ACC112 (cell line): ENCODE data around the gene TUFM.

Source experiments
- H2AFZ ChIP-seq: fragments of 200-600 bp; sonication (generic); one replicate; pipeline ENCODE4 v1.6.0; 2017; ENCODE audit warnings: antibody characterized with exemption, low read length; ENCODE audit not compliant: unreplicated experiment
- H3K27ac ChIP-seq: fragments of 200-600 bp; sonication (generic); 2 replicates; pipeline ENCODE4 v1.5.1; 2014; ENCODE audit warnings: low read depth, mild to moderate bottlenecking, antibody characterized with exemption, low read length, moderate library complexity
- H3K27me3 ChIP-seq: fragments of 200-600 bp; sonication (generic); 2 replicates; pipeline ENCODE4 v1.6.1; 2014; ENCODE audit warnings: mild to moderate bottlenecking, antibody characterized with exemption, low read length, moderate library complexity, mixed read lengths; ENCODE audit not compliant: insufficient read depth
- H3K36me3 ChIP-seq: fragments of 200-600 bp; sonication (generic); 2 replicates; pipeline ENCODE4 v1.6.1; 2016; ENCODE audit warnings: mild to moderate bottlenecking, antibody characterized with exemption, low read length, moderate library complexity, mixed read lengths; ENCODE audit not compliant: insufficient read depth
- H3K4me1 ChIP-seq: fragments of 200-600 bp; sonication (generic); one replicate; pipeline ENCODE4 v1.6.1; 2016; ENCODE audit warnings: low read length, mixed read lengths; ENCODE audit not compliant: insufficient read depth, unreplicated experiment, control insufficient read depth
- H3K4me3 ChIP-seq: fragments of 200-600 bp; sonication (generic); 2 replicates; pipeline ENCODE4 v1.5.1; 2014; ENCODE audit warnings: mild to moderate bottlenecking, low read depth, low read length
- H3K79me2 ChIP-seq: fragments of 200-600 bp; sonication (generic); one replicate; pipeline ENCODE4 v1.6.0; 2016; ENCODE audit warnings: low read length; ENCODE audit not compliant: control insufficient read depth, unreplicated experiment, insufficient read depth

TUFM gene

DNA sequence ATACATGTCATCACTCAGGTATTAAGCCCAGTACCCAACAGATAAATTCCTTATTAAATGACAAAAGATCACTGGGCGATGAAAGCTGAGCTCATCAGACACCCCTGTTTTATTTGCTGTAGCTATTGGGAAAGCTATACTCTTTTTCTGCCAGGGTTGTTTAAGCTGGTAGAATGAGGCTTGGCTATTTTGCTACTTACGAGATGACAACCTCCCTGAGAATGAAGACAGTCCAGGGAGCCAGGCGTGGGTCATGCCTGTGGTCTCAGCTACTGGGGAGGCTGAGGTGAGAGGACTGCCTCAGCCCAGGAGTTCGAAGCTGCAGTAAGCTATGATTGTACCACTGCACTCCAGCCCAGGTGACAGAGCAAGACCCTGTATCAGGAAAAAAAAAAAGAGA lies 13.2 kb upstream of the TUFM start:
- Histone ChIP-seq H2AFZ (no peak overlapping the region), H3K4me1 (peaks cover 16% of the 10 kb centered on the region), H3K4me3 (no peak overlapping the region), H3K79me2 (peaks cover 22% of the 10 kb centered on the region), H3K27me3 (no peaks in the 10 kb centered on the region), H3K27ac (no peak overlapping the region), H3K36me3 (no peaks in the 10 kb centered on the region)

DNA sequence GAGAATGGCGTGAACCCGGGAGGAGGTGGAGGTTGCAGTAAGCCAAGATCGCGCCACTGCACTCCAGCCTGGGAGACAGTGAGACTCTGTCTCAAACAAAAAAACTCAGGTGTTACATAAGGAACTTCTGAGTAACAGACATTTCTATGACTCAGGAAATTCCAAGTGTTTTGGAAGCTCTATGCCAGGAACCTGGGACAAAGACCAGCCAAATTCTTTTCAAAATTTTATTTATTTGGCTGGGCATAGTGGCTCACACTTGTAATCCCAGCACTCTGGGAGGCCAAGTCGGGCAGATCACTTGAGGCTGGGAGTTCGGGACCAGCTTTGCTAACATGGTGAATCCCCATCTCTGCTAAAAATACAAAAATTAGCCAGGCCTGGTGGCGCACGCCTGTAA lies 12.3 kb upstream of the TUFM start:
- H3K4me3 ChIP-seq = no peak overlapping the region
- H3K79me2 ChIP-seq = peaks cover 16% of the 10 kb centered on the region
- H3K4me1 ChIP-seq = peaks cover 16% of the 10 kb centered on the region
- no peaks in the 10 kb centered on the region for H3K27me3 ChIP-seq
- no peak overlapping the region for H3K27ac ChIP-seq
- H2AFZ ChIP-seq = no peak overlapping the region
- H3K36me3 ChIP-seq = no peaks in the 10 kb centered on the region

DNA sequence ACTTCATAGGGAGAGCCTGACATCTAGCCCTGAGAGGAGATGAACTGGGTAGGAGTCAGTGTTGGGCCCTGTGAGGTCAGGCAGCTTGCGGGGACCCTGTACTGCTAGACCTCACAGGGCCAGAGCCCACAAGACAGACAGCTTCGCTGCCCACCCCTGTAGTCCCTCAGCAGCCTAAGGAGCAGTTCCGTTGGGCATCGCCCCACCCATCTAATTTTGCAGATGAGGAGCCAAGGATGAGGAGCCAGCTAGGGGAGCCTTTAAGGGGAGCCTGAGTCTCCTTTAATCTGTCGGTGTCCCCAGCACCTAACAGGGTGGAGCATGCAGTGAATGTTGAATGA lies 755 bp upstream of the TUFM start:
- Histone ChIP-seq H2AFZ (peak overlapping the region; percentile 49), H3K79me2 (peaks cover 29% of the 10 kb centered on the region), H3K36me3 (peaks cover 5% of the 10 kb centered on the region; the same call in 1 of the 2 replicates), H3K27me3 (no peaks in the 10 kb centered on the region), H3K4me1 (peaks cover 7% of the 10 kb centered on the region), H3K4me3 (peak overlapping the region; percentile 99), H3K27ac (no peak overlapping the region)

DNA sequence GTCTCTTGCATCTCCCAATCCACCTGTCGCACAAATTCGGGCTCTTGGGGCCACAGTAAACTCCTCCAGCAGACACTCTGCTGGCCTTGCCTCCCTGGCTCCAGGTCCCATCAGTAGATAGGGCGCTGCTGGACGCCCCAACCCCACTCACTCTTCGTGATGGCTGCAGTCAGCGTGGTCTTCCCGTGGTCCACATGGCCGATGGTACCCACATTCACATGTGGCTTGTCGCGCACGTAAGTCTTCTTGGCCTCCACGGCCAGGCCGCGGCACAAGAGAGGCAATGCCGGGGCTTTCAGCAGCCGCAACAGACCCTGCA lies 428 bp downstream of the TUFM start:
- H3K27me3 ChIP-seq = no peaks in the 10 kb centered on the region
- H3K27ac ChIP-seq = peak overlapping the region; percentile 30; the same call in 1 of the 2 replicates
- peaks cover 5% of the 10 kb centered on the region; the same call in 1 of the 2 replicates for H3K36me3 ChIP-seq
- peak overlapping the region; percentile 99 for H3K4me3 ChIP-seq
- peaks cover 7% of the 10 kb centered on the region for H3K4me1 ChIP-seq
- peaks cover 29% of the 10 kb centered on the region for H3K79me2 ChIP-seq
- peak overlapping the region; percentile 56 for H2AFZ ChIP-seq

DNA sequence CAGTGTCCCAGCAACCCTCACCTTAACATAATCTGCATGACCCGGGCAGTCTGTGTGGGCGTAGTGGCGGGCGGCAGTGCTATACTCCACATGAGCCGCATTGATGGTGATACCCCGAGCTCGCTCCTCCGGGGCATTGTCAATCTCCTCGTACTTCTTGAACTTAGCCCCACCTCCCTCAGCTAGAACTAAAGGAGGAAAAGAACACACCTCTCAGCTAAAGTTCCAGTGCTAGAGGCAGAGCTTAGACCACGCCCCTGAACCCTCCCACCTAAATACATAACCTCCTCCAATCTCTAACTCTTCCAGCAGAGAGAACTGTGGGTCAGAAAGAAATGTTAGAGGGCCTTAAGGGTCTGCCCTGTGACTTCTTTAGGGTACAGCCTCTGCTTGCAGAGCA lies 855 bp downstream of the TUFM start:
- H3K79me2 ChIP-seq = peaks cover 29% of the 10 kb centered on the region
- H2AFZ ChIP-seq = peak overlapping the region; percentile 56
- peak overlapping the region; percentile 99 for H3K4me3 ChIP-seq
- no peaks in the 10 kb centered on the region for H3K27me3 ChIP-seq
- H3K4me1 ChIP-seq = peaks cover 7% of the 10 kb centered on the region
- peaks cover 5% of the 10 kb centered on the region; the same call in 1 of the 2 replicates for H3K36me3 ChIP-seq
- no peak overlapping the region for H3K27ac ChIP-seq

DNA sequence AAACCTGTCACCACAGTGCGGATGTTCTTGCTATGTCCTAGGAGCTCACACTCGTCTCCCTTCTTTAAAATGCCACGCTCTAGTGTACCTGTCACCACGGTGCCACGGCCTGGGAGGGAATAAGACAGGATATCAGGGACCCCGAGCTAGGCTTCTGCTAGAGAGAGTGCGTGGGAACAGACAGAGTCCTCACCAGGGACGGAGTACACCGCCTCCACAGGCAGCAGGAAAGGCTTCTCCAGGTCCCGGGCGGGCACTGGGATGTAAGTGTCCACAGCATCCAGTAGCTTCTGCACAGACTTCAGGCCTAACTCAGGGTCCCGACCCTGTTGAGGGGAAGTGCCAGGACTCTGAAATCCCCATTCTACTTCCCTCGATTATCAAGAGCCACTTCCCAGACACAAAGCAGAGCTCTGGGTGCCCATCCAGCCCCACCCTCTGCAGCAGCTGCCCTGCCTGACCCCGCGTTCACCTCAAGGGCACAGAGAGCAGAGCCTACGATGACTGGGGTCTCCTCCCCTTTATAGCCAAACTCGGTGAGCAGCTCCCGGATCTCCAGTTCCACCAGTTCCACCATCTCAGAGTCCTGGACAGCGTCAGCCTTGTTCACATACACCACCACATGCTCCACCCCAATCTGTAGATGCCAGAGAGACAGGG lies 1.8 kb downstream of the TUFM start:
- Histone ChIP-seq H2AFZ (no peak overlapping the region), H3K4me3 (no peak overlapping the region; the same call in 1 of the 2 replicates), H3K27me3 (no peaks in the 10 kb centered on the region), H3K79me2 (peaks cover 29% of the 10 kb centered on the region), H3K4me1 (peaks cover 7% of the 10 kb centered on the region), H3K36me3 (peaks cover 5% of the 10 kb centered on the region; the same call in 1 of the 2 replicates), H3K27ac (no peak overlapping the region)

DNA sequence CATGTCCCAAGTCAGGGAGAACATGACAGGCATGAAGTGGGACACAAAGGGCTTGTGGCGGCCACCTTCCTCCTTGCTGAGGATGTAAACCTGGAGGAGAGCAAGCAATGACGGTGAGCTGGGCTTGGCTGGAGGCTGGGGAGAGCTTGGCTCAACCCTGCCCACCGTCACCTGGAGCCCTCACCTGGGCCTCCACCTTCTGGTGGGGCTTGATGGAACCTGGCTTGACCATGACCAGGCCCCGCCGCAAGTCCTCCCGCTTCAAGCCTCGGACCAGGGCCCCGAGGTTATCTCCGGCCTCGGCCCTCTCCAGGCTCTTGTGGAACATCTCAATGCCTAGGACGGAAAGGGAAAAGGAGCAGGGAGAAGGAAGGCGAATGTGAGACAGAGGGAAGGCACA lies 2.4 kb downstream of the TUFM start:
- H3K27me3 ChIP-seq = no peaks in the 10 kb centered on the region
- H3K36me3 ChIP-seq = peaks cover 5% of the 10 kb centered on the region; the same call in 1 of the 2 replicates
- H2AFZ ChIP-seq = no peak overlapping the region
- H3K27ac ChIP-seq = no peak overlapping the region
- H3K4me1 ChIP-seq = peaks cover 7% of the 10 kb centered on the region
- no peak overlapping the region for H3K4me3 ChIP-seq
- H3K79me2 ChIP-seq = peaks cover 29% of the 10 kb centered on the region

DNA sequence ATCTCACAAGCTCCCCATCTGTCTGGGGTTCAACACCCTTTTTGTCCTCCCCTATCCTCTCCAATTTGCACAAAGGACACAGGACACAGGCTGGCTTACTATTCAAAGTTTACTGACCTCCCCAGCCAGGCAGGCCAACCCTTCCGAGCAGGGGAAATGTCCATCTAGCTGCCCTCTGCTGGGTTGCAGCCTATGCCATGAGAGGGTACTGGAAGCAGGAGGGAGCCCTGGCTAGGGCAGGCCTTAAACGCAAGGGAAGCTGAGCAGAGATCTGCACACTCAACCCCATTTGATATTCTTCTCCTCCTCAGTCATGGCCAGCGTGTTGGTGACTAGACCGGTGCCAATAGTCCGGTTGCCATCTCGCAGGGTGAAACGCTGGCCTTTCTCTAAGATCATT lies 3.5 kb downstream of the TUFM start:
- Histone ChIP-seq H3K27me3 (no peaks in the 10 kb centered on the region), H3K4me1 (peaks cover 7% of the 10 kb centered on the region), H3K4me3 (no peak overlapping the region), H3K27ac (no peak overlapping the region), H3K79me2 (peaks cover 29% of the 10 kb centered on the region), H2AFZ (no peak overlapping the region), H3K36me3 (peaks cover 8% of the 10 kb centered on the region; the same call in 1 of the 2 replicates)

DNA sequence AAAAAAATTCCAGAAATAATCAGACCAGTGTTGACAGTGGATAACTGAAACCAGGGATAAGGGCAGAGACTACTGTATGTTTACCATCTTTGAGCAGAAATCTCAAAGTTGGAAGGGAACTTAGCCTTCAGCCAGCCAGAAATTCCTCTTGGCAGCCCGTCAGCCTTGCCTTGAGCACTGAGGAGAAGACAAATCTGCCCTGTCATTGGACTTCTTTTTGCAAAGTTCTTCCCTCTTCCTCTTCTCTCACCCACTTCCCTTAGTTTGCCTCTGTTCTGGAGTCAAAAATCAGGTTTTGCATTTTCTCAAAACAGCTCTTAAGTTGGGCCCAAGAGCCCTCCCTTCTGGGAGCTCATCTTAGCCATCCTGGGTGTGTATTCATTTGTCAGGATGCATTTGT lies 6.2 kb downstream of the TUFM start:
- H3K27me3 ChIP-seq = no peaks in the 10 kb centered on the region
- no peak overlapping the region for H3K4me3 ChIP-seq
- peak overlapping the region; percentile 43; the same call in 1 of the 2 replicates for H3K27ac ChIP-seq
- peaks cover 3% of the 10 kb centered on the region for H3K4me1 ChIP-seq
- peaks cover 7% of the 10 kb centered on the region for H3K79me2 ChIP-seq
- peaks cover 10% of the 10 kb centered on the region; the same call in 1 of the 2 replicates for H3K36me3 ChIP-seq
- no peak overlapping the region for H2AFZ ChIP-seq

DNA sequence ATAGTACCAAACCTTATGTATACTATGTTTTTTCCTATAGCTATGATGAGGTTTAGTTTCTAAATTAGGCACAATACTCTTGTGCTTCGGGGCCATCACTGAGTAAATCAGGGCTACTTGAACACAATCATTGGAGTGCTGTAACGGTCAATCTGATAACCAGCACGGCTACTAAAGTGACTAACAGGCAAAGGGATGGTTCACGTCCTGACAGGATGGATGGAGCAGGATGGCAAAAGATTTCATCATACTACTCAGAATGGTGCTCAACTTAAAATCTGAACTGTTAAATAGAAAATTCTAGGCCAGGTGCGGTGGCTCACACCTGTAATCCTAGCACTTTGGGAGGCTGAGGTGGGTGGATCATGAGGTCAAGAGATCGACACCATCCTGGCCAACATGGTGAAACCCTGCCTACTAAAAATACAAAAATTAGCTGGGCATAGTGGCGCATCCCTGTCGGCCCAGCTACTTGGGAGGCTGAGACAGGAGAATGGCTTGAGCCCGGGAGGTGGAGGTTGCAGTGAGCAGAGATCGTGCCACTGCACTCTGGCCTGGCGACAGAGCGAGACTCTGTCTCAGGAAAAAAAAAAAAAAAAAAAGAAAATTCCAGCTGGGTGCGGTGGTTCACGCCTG lies 7.0 kb downstream of the TUFM start:
- no peaks in the 10 kb centered on the region for H3K79me2 ChIP-seq
- no peaks in the 10 kb centered on the region for H3K27me3 ChIP-seq
- H3K4me3 ChIP-seq = no peak overlapping the region
- H3K27ac ChIP-seq = no peak overlapping the region
- H2AFZ ChIP-seq = no peak overlapping the region
- no peaks in the 10 kb centered on the region for H3K4me1 ChIP-seq
- peaks cover 14% of the 10 kb centered on the region; the same call in 1 of the 2 replicates for H3K36me3 ChIP-seq

DNA sequence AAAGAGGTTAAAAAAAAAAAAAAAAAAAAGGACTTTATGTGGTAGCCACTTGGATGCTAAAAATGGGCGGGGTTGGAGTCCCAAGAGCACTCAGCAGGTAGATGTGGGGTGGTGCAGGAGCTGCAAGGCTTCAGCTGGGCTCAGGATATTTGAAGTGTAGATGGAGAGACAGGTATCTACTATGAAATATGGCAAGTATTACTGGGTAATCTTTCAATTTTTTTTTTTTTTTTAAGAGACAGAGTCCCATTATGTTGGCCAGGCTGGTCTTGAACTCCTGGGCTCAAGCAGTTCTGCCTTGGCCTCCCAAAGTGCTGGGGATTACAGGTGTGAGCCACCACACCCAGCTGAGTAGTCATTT lies 7.6 kb downstream of the TUFM start:
- H3K27me3 ChIP-seq = no peaks in the 10 kb centered on the region
- no peak overlapping the region for H3K4me3 ChIP-seq
- H3K79me2 ChIP-seq = no peaks in the 10 kb centered on the region
- H3K36me3 ChIP-seq = peaks cover 14% of the 10 kb centered on the region; the same call in 1 of the 2 replicates
- no peak overlapping the region for H2AFZ ChIP-seq
- no peak overlapping the region for H3K27ac ChIP-seq
- no peaks in the 10 kb centered on the region for H3K4me1 ChIP-seq
